Fibroblast of lung (primary cell): ENCODE data around the gene ATP10A. TPM values are rescaled to one million over a fixed set of nuclear protein-coding genes. Genes with fewer than 3 reads are reported as not detected.

Experiments used
- DNase-seq, 2 donors: peaks; one replicate each; pipeline versions ENCODE4 v3.0.0 to v3.0.0-alpha.2; 2010; ENCODE audit warnings: low read depth in 2 of 2
- H2AFZ ChIP-seq: 2 replicates; pipeline ENCODE4 v1.5.1; 2012; ENCODE audit warnings: low read length, control low read depth, inconsistent platforms
- H3K27ac ChIP-seq: 2 replicates; pipeline ENCODE4 v1.5.1; 2011; ENCODE audit warnings: low read length, control low read depth; ENCODE audit not compliant: insufficient read depth
- H3K27me3 ChIP-seq: 2 replicates; pipeline ENCODE4 v1.5.1; 2011; ENCODE audit warnings: mild to moderate bottlenecking, low read length; ENCODE audit not compliant: control insufficient read depth, insufficient read depth
- H3K36me3 ChIP-seq: 2 replicates; pipeline ENCODE4 v1.5.1; 2011; ENCODE audit warnings: low read length; ENCODE audit not compliant: control insufficient read depth, insufficient read depth
- H3K4me1 ChIP-seq: 2 replicates; pipeline ENCODE4 v1.5.1; 2011; ENCODE audit warnings: low read length; ENCODE audit not compliant: control insufficient read depth, insufficient read depth; ENCODE audit errors: extremely low read depth
- H3K4me2 ChIP-seq: 2 replicates; pipeline ENCODE4 v1.5.1; 2011; ENCODE audit warnings: low read length, control low read depth; ENCODE audit not compliant: insufficient read depth; ENCODE audit errors: extremely low read depth
- H3K4me3 ChIP-seq, 4 experiments: fragments of 200-600 bp in 1 of 4; sonication (generic) in 1 of 4; replicated peaks in 1 of 4; 2 replicates each; pipeline ENCODE4 v1.5.1; 2011 to 2016; ENCODE audit warnings: low read length in 4 of 4, low read depth in 3 of 4, mild to moderate bottlenecking in 3 of 4, control low read depth in 2 of 4, inconsistent platforms in 1 of 4, mixed read lengths in 1 of 4; ENCODE audit not compliant: insufficient read depth in 1 of 4; ENCODE audit errors: control extremely low read depth in 1 of 4
- H3K79me2 ChIP-seq: 2 replicates; pipeline ENCODE4 v1.5.1; 2012; ENCODE audit warnings: mild to moderate bottlenecking, low read length, inconsistent platforms; ENCODE audit not compliant: control insufficient read depth, insufficient read depth
- H3K9ac ChIP-seq: 2 replicates; pipeline ENCODE4 v1.5.1; 2011; ENCODE audit warnings: mild to moderate bottlenecking, low read length, control low read depth; ENCODE audit not compliant: insufficient read depth
- H3K9me3 ChIP-seq: 2 replicates; pipeline ENCODE4 v1.5.1; 2012; ENCODE audit warnings: low read depth, low read length; ENCODE audit not compliant: control insufficient read depth, insufficient read depth
- H4K20me1 ChIP-seq: 2 replicates; pipeline ENCODE4 v1.5.1; 2011; ENCODE audit warnings: low read length; ENCODE audit not compliant: control insufficient read depth, insufficient read depth; ENCODE audit errors: extremely low read depth
- CTCF ChIP-seq, 2 donors: IDR thresholded peaks in 1 of 2; conservative IDR thresholded peaks in 1 of 2; 1 replicate in 1 of 2; 2 replicates in 1 of 2; pipeline ENCODE4 v1.5.1; 2011 to 2012; ENCODE audit warnings: low read length in 2 of 2, control low read depth in 1 of 2, inconsistent platforms in 1 of 2, low read depth in 1 of 2, mild to moderate bottlenecking in 1 of 2
- EZH2 ChIP-seq: IDR thresholded peaks from 2 replicates; pipeline ENCODE4 v1.5.1; 2012; ENCODE audit warnings: low read length, control low read depth, mild to moderate bottlenecking; ENCODE audit errors: missing control alignments
- polyA plus RNA-seq, 2 donors: library from polyadenylated mRNA; depleted of rRNA in 1 of 2; stranded (reverse) in 1 of 2; unstranded in 1 of 2; fragments of >200 nt; gene quantifications; 2 replicates each; pipeline ENCODE4 v1.2.1, GENCODE V29; 2011 to 2012; ENCODE audit warnings: missing spikeins in 1 of 2
- total RNA-seq: library from RNA; depleted of rRNA; stranded (reverse); fragments of >200 nt; gene quantifications from 2 replicates; pipeline ENCODE4 v1.2.1, GENCODE V29; 2014

The ATP10A gene
- total and polyA plus RNA-seq, 2 donors (not counting 1 experiment from before 2014, with no cell fraction given): 12.7 to 13.8 TPM

- Histone ChIP-seq H3K36me3 (peaks cover 8% of the 10 kb centered on the region), H4K20me1 (no peaks in the 10 kb centered on the region), H2AFZ (no peak overlapping the region), H3K9me3 (no peaks in the 10 kb centered on the region), H3K4me1 (no peaks in the 10 kb centered on the region), H3K27ac (no peak overlapping the region), H3K27me3 (no peaks in the 10 kb centered on the region), H3K4me3 (no peak overlapping the region), H3K9ac (no peak overlapping the region), H3K79me2 (no peaks in the 10 kb centered on the region), H3K4me2 (no peak overlapping the region)
- TF ChIP-seq CTCF (conservative IDR thresholded peaks at IDR 0.05 in 1 of 2, IDR thresholded peaks at IDR 0.05 in 1 of 2; ENCODE audit: low read depth in 1 of 2, low read length in 2 of 2) (no peak), EZH2 (no peak)
- DNase-seq: no peak
Observed at GRCh38 chr15:25677719-25678499, 185.2 kb downstream of the ATP10A start.

DNA sequence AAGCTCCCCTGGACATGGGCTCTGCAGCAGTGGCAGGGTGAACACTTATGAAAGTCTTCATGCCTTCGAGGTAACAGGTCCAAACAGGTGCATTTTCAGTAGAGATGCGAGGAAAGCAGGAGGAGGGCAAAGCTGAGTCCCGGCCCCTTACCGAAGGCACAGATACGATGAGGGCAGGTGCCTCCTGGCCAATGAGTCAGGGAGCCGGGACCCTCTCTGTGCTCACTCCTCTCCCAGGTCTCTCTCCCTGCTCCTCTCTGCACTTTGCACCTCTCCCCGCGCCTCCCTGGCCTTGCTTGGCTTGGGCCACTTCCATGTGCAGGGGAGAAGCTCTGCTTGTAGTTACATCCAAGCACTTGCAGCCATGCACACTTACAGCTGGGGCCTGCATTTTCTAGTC, 187.1 kb downstream of the ATP10A start:
- Histone ChIP-seq H3K36me3 (peaks cover 8% of the 10 kb centered on the region), H2AFZ (no peak overlapping the region), H4K20me1 (no peaks in the 10 kb centered on the region), H3K27ac (no peak overlapping the region), H3K9me3 (no peaks in the 10 kb centered on the region), H3K27me3 (no peaks in the 10 kb centered on the region), H3K79me2 (no peaks in the 10 kb centered on the region), H3K9ac (no peak overlapping the region), H3K4me3 (no peak overlapping the region), H3K4me2 (no peak overlapping the region), H3K4me1 (no peaks in the 10 kb centered on the region)
- DNase-seq: no peak
- TF ChIP-seq EZH2 (no peak), CTCF (conservative IDR thresholded peaks at IDR 0.05 in 1 of 2, IDR thresholded peaks at IDR 0.05 in 1 of 2; ENCODE audit: low read depth in 1 of 2, low read length in 2 of 2) (no peak)

DNA sequence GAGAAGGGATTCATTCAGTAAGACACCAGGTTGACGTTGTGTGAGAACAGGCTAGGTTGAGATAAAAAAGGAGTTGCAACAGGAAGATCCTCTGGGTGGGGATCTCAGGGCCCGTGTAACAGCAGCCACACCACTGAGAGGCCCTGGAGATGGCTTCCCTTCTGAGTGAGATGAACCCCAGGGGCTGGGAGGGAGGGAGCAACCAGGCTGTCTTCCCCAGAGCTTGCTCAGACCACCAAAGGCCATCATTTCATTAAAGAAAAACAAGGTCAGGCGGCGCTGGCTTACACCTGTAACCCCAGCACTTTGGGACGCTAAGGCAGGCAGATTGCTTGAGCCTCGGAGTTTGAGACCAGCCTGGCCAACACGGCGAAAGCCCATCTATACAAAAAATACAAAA, 187.7 kb downstream of the ATP10A start:
- H3K36me3 ChIP-seq: peaks cover 7% of the 10 kb centered on the region
- no peak for DNase-seq
- H3K27me3 ChIP-seq: no peaks in the 10 kb centered on the region
- H3K4me3 ChIP-seq: no peak overlapping the region
- no peak overlapping the region for H2AFZ ChIP-seq
- H3K4me2 ChIP-seq: no peak overlapping the region
- H4K20me1 ChIP-seq: no peaks in the 10 kb centered on the region
- no peaks in the 10 kb centered on the region for H3K79me2 ChIP-seq
- H3K9me3 ChIP-seq: no peaks in the 10 kb centered on the region
- no peak for TF ChIP-seq CTCF (conservative IDR thresholded peaks at IDR 0.05 in 1 of 2, IDR thresholded peaks at IDR 0.05 in 1 of 2; ENCODE audit: low read depth in 1 of 2, low read length in 2 of 2)
- no peak for TF ChIP-seq EZH2
- no peaks in the 10 kb centered on the region for H3K4me1 ChIP-seq
- H3K9ac ChIP-seq: no peak overlapping the region
- no peak overlapping the region for H3K27ac ChIP-seq
